GM23248 (cell line): ENCODE measurements around the gene SLC2A6. TPM values are rescaled to one million over a fixed set of nuclear protein-coding genes. Genes with fewer than 3 reads are reported as not detected.
"Not testable (repeated sequence)": the region's sequence is repeated elsewhere in the genome, so short reads cannot be mapped to it uniquely, and the experiment has no call there.

Source experiments
- DNase-seq: peaks from one replicate; pipeline ENCODE4 v3.0.0-alpha.2; 2015
- H2AFZ ChIP-seq: fragments of 200-600 bp; sonication (generic); 2 replicates; pipeline ENCODE4 v1.6.1; 2016; ENCODE audit warnings: antibody characterized with exemption
- H3F3A ChIP-seq: fragments of 200-600 bp; sonication (generic); 2 replicates; pipeline ENCODE4 v1.6.1; 2016; ENCODE audit warnings: mild to moderate bottlenecking, antibody characterized with exemption, mixed run types; ENCODE audit not compliant: insufficient read depth
- H3K27ac ChIP-seq: fragments of 200-600 bp; sonication (generic); 2 replicates; pipeline ENCODE4 v1.5.1; 2016; ENCODE audit warnings: mild to moderate bottlenecking
- H3K27me3 ChIP-seq: fragments of 200-600 bp; sonication (generic); replicated peaks from 2 replicates; pipeline ENCODE4 v1.6.1; 2016; ENCODE audit warnings: mild to moderate bottlenecking; ENCODE audit not compliant: insufficient read depth
- H3K36me3 ChIP-seq: fragments of 200-600 bp; sonication (generic); 2 replicates; pipeline ENCODE4 v1.6.1; 2016; ENCODE audit warnings: low read depth, mild to moderate bottlenecking
- H3K4me1 ChIP-seq: fragments of 200-600 bp; sonication (generic); 2 replicates; pipeline ENCODE4 v1.6.1; 2016; ENCODE audit warnings: mild to moderate bottlenecking; ENCODE audit not compliant: insufficient read depth
- H3K4me2 ChIP-seq: fragments of 200-600 bp; sonication (generic); one replicate; pipeline ENCODE4 v1.6.1; 2016; ENCODE audit warnings: mild to moderate bottlenecking; ENCODE audit not compliant: unreplicated experiment
- H3K4me3 ChIP-seq: fragments of 200-600 bp; sonication (generic); 2 replicates; pipeline ENCODE4 v1.5.1; 2016; ENCODE audit warnings: mild to moderate bottlenecking
- H3K79me2 ChIP-seq: fragments of 200-600 bp; sonication (generic); 2 replicates; pipeline ENCODE4 v1.6.1; 2016; ENCODE audit warnings: mild to moderate bottlenecking; ENCODE audit not compliant: insufficient read depth
- H3K9ac ChIP-seq: fragments of 200-600 bp; sonication (generic); 2 replicates; pipeline ENCODE4 v1.6.1; 2016; ENCODE audit warnings: mild to moderate bottlenecking
- H3K9me2 ChIP-seq: fragments of 200-600 bp; sonication (generic); 2 replicates; pipeline ENCODE4 v1.6.1; 2016; ENCODE audit warnings: mixed run types, mild to moderate bottlenecking, moderate library complexity; ENCODE audit not compliant: insufficient read depth
- H3K9me3 ChIP-seq: fragments of 200-600 bp; sonication (generic); one replicate; pipeline ENCODE4 v1.6.1; 2017; ENCODE audit warnings: low read depth
- H4K20me1 ChIP-seq: fragments of 200-600 bp; sonication (generic); 2 replicates; pipeline ENCODE4 v1.6.0; 2016; ENCODE audit not compliant: insufficient read depth
- EZH2 ChIP-seq: fragments of 200-600 bp; sonication (generic); IDR thresholded peaks from 2 replicates; pipeline ENCODE4 v1.6.1; 2018; ENCODE audit warnings: antibody characterized with exemption, mild to moderate bottlenecking; ENCODE audit not compliant: insufficient read depth, poor library complexity, severe bottlenecking
- EZH2phosphoT487 ChIP-seq: fragments of 200-600 bp; sonication (generic); IDR thresholded peaks from 2 replicates; pipeline ENCODE4 v1.6.1; 2018; ENCODE audit warnings: antibody characterized with exemption, moderate library complexity, mild to moderate bottlenecking, low read depth; ENCODE audit not compliant: insufficient read depth
- WGBS, 2 experiments: methylation state at CpG; one replicate each; pipeline ENCODE4 v1.1.6; 2015 to 2017; ENCODE audit warnings: low lambda C conversion rate in 2 of 2, low coverage in 1 of 2; ENCODE audit errors: missing lambda C conversion rate in 2 of 2; 5-methylcytosine and 5-hydroxymethylcytosine counted together
- in situ Hi-C: fragments of 300-500 bp; cut with MboI; formaldehyde crosslinking; loops from 2 replicates; pipeline ENCODE4 v1.15.0; 2020
- polyA plus RNA-seq: library from polyadenylated mRNA; unstranded; fragments of >200 nt; fragmentation: Nextera tagmentation; extraction: Ambion mirVana; gene quantifications from 2 replicates; pipeline ENCODE4 v1.2.1, GENCODE V29; 2016
- total RNA-seq: library from RNA; depleted of rRNA; stranded (reverse); fragments of >200 nt; shearing (Covaris generic); gene quantifications from 2 replicates; pipeline ENCODE4 v1.2.3, GENCODE V29; 2014

Gene SLC2A6
- total and polyA plus RNA-seq, 2 experiments from 2014 or later: 6.8 to 12.0 TPM

DNA sequence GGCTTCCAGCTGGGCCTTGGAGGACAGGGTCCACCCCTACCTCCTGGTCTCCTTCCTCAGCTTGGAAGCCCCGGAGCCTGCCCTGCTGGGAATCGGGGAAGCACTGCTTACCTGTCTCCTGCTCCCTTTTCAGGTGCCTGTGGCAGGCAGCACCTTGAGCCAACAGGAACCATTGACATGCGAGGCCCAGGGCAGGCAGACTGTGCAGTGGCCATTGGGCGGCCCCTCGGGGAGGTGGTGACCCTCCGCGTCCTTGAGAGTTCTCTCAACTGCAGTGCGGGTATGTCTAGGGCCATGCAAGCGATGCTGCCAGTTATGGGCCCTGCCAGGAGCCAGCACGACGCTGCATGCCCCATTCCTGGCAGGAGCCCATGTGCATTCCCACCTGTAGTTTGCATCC lies 23.0 kb downstream of the SLC2A6 start:
- Histone ChIP-seq H3K4me3 (no peak overlapping the region), H3K9me2 (no peaks in the 10 kb centered on the region), H3K27ac (no peak overlapping the region), H3K4me1 (no peaks in the 10 kb centered on the region), H3K9me3 (no peaks in the 10 kb centered on the region), H2AFZ (no peak overlapping the region), H3K36me3 (no peaks in the 10 kb centered on the region), H3F3A (no peaks in the 10 kb centered on the region), H3K79me2 (no peaks in the 10 kb centered on the region), H3K4me2 (no peak overlapping the region), H4K20me1 (no peaks in the 10 kb centered on the region), H3K27me3 (no peaks in the 10 kb centered on the region), H3K9ac (no peak overlapping the region)
- WGBS, 2 experiments: 87 to 90% methylated on average over 11 of the region's 11 CpGs
- TF ChIP-seq EZH2phosphoT487 (no peak), EZH2 (no peak)
- in situ Hi-C loops: no loop called here
- no peak for DNase-seq

GRCh38 chr9:133454943-133455673 lies 23.8 kb downstream of the SLC2A6 start:
- in situ Hi-C loops: no loop called here
- H3K36me3 ChIP-seq: no peaks in the 10 kb centered on the region

GRCh38 chr9:133454325-133454724 lies 24.6 kb downstream of the SLC2A6 start:
- in situ Hi-C loops: no loop called here
- WGBS, 2 experiments: 84 to 87% methylated on average over 19 of the region's 19 CpGs

More at GRCh38 chr9:133454943-133455673, 23.8 kb downstream of the SLC2A6 start:
- 84 to 89% methylated on average over 18 to 20 of the region's 20 CpGs for WGBS, 2 experiments
- H3K4me3 ChIP-seq: no peak overlapping the region
- H3K79me2 ChIP-seq: no peaks in the 10 kb centered on the region
- no peaks in the 10 kb centered on the region for H3K9me3 ChIP-seq
- H3K9me2 ChIP-seq: no peaks in the 10 kb centered on the region
- no peaks in the 10 kb centered on the region for H3K27me3 ChIP-seq
- no peak overlapping the region for H3K9ac ChIP-seq
- H3K4me2 ChIP-seq: no peak overlapping the region
- H3F3A ChIP-seq: no peaks in the 10 kb centered on the region
- H3K27ac ChIP-seq: no peak overlapping the region
- no peaks in the 10 kb centered on the region for H3K4me1 ChIP-seq
- no peaks in the 10 kb centered on the region for H4K20me1 ChIP-seq
- no peak for DNase-seq
- TF ChIP-seq EZH2phosphoT487 (no peak), EZH2 (no peak)
- no peak overlapping the region for H2AFZ ChIP-seq

GRCh38 chr9:133453651-133454050 lies 25.2 kb downstream of the SLC2A6 start:
- TF ChIP-seq EZH2phosphoT487: no peak
- in situ Hi-C loops: no loop called here
- H3K9me3 ChIP-seq: no peaks in the 10 kb centered on the region
- no peaks in the 10 kb centered on the region for H3F3A ChIP-seq
- no peaks in the 10 kb centered on the region for H3K36me3 ChIP-seq
- H3K9me2 ChIP-seq: no peaks in the 10 kb centered on the region
- no peak overlapping the region for H3K27ac ChIP-seq
- H3K4me1 ChIP-seq: no peaks in the 10 kb centered on the region
- no peak overlapping the region for H3K4me2 ChIP-seq
- H4K20me1 ChIP-seq: no peaks in the 10 kb centered on the region
- H3K79me2 ChIP-seq: no peaks in the 10 kb centered on the region
- 32 to 34% methylated on average over 11 of the region's 11 CpGs for WGBS, 2 experiments
- no peak overlapping the region for H3K4me3 ChIP-seq
- no peak for DNase-seq
- H3K9ac ChIP-seq: no peak overlapping the region
- H3K27me3 ChIP-seq: no peaks in the 10 kb centered on the region
- H2AFZ ChIP-seq: no peak overlapping the region

More at GRCh38 chr9:133454325-133454724, 24.6 kb downstream of the SLC2A6 start:
- TF ChIP-seq EZH2: no peak
- TF ChIP-seq EZH2phosphoT487: no peak
- no peak for DNase-seq
- no peak overlapping the region for H3K4me3 ChIP-seq
- H3K27ac ChIP-seq: no peak overlapping the region
- H2AFZ ChIP-seq: no peak overlapping the region
- H4K20me1 ChIP-seq: no peaks in the 10 kb centered on the region
- no peaks in the 10 kb centered on the region for H3K4me1 ChIP-seq
- no peaks in the 10 kb centered on the region for H3K9me3 ChIP-seq
- H3F3A ChIP-seq: no peaks in the 10 kb centered on the region
- H3K9me2 ChIP-seq: no peaks in the 10 kb centered on the region
- H3K27me3 ChIP-seq: no peaks in the 10 kb centered on the region
- H3K4me2 ChIP-seq: no peak overlapping the region
- no peaks in the 10 kb centered on the region for H3K79me2 ChIP-seq
- H3K36me3 ChIP-seq: no peaks in the 10 kb centered on the region
- no peak overlapping the region for H3K9ac ChIP-seq

- Histone ChIP-seq H3K27me3 (no peaks in the 10 kb centered on the region), H3K4me2 (no peak overlapping the region), H3K9ac (no peak overlapping the region), H3F3A (no peaks in the 10 kb centered on the region), H3K4me1 (no peaks in the 10 kb centered on the region), H3K79me2 (no peaks in the 10 kb centered on the region), H4K20me1 (no peaks in the 10 kb centered on the region), H3K9me2 (no peaks in the 10 kb centered on the region), H3K9me3 (no peaks in the 10 kb centered on the region), H3K27ac (no peak overlapping the region), H3K4me3 (no peak overlapping the region), H2AFZ (no peak overlapping the region), H3K36me3 (no peaks in the 10 kb centered on the region)
- no peak for DNase-seq
- in situ Hi-C loops: no loop called here
- TF ChIP-seq EZH2phosphoT487 (no peak), EZH2 (no peak)
- 79 to 85% methylated on average over 7 of the region's 7 CpGs for WGBS, 2 experiments
Observed at GRCh38 chr9:133452562-133452961, 26.3 kb downstream of the SLC2A6 start.

GRCh38 chr9:133451865-133452264 lies 27.0 kb downstream of the SLC2A6 start:
- H3K4me1 ChIP-seq, H3K4me3 ChIP-seq, H3K9me2 ChIP-seq, H3K27me3 ChIP-seq, DNase-seq, H3K27ac ChIP-seq, in situ Hi-C loops, H3F3A ChIP-seq, H3K36me3 ChIP-seq, H4K20me1 ChIP-seq, H3K4me2 ChIP-seq, H3K79me2 ChIP-seq, H2AFZ ChIP-seq, H3K9me3 ChIP-seq, H3K9ac ChIP-seq: not testable (repeated sequence)
- 86 to 90% methylated on average over 5 of the region's 5 CpGs for WGBS, 2 experiments
